Hematopoietic multipotent progenitor cell treated with erythropoietin and hydrocortisone succinate and interleukin-3 and kit ligand, for 4 days (in vitro differentiated cells): Measurements from ENCODE around the gene VEGFA.

Source experiments
- DNase-seq: peaks from one replicate; pipeline ENCODE4 v3.0.0-alpha.2; 2015

Gene VEGFA

GRCh38 chr6:43773980-43774775, 4.2 kb downstream of the VEGFA start:
- no peak for DNase-seq

GRCh38 chr6:43774776-43775534, 4.9 kb downstream of the VEGFA start:
- peak; percentile 93 for DNase-seq

- no peak for DNase-seq
Observed at GRCh38 chr6:43775535-43775885, 5.5 kb downstream of the VEGFA start.

- peak; percentile 63 for DNase-seq
Observed at GRCh38 chr6:43776115-43776798, 6.2 kb downstream of the VEGFA start.

GRCh38 chr6:43776799-43777776, 7.1 kb downstream of the VEGFA start:
- DNase-seq, result no peak

GRCh38 chr6:43778131-43778855, 8.3 kb downstream of the VEGFA start:
- no peak for DNase-seq

GRCh38 chr6:43778976-43779851, 9.2 kb downstream of the VEGFA start:
- no peak for DNase-seq

- DNase-seq, result no peak
Observed at GRCh38 chr6:43779852-43780236, 9.8 kb downstream of the VEGFA start.

- DNase-seq, result no peak
Observed at GRCh38 chr6:43780293-43780692, 10.3 kb downstream of the VEGFA start.

- no peak for DNase-seq
Observed at GRCh38 chr6:43780941-43781928, 11.2 kb downstream of the VEGFA start.

- no peak for DNase-seq
Observed at GRCh38 chr6:43781941-43782704, 12.1 kb downstream of the VEGFA start.

- DNase-seq, result no peak
Observed at GRCh38 chr6:43782764-43783513, 12.9 kb downstream of the VEGFA start.

GRCh38 chr6:43784049-43784855, 14.2 kb downstream of the VEGFA start:
- DNase-seq, result no peak

GRCh38 chr6:43785220-43785752, 15.3 kb downstream of the VEGFA start:
- DNase-seq, result no peak

- DNase-seq, result no peak
Observed at GRCh38 chr6:43785904-43786303, 15.9 kb downstream of the VEGFA start.

- DNase-seq, result no peak
Observed at GRCh38 chr6:43786664-43787329, 16.8 kb downstream of the VEGFA start.
